HEK293 (cell line): Measurements from ENCODE around the gene ERCC3.

Source experiments
- GLI2 ChIP-seq: fragments of 450-650 bp; formaldehyde crosslinking; IDR thresholded peaks from 2 replicates; pipeline ENCODE4; 2017; ENCODE audit warnings: missing biosample characterization, missing genetic modification characterization, low read depth, borderline replicate concordance
- HOXC10 ChIP-seq: sonication (generic); formaldehyde crosslinking; IDR thresholded peaks from 2 replicates; pipeline ENCODE4 v1.8.1; 2023; ENCODE audit warnings: mild to moderate bottlenecking, missing genetic modification reagents
- KLF17 ChIP-seq: fragments of 450-650 bp; formaldehyde crosslinking; IDR thresholded peaks from 2 replicates; pipeline ENCODE4 v1.5.1; 2016; ENCODE audit warnings: missing biosample characterization, missing genetic modification characterization
- KLF9 ChIP-seq: fragments of 450-650 bp; formaldehyde crosslinking; IDR thresholded peaks from 2 replicates; pipeline ENCODE4 v1.5.1; 2016; ENCODE audit warnings: missing biosample characterization, missing genetic modification characterization, low read depth
- PRDM6 ChIP-seq: fragments of 450-650 bp; formaldehyde crosslinking; IDR thresholded peaks from 2 replicates; pipeline ENCODE4 v1.5.1; 2017; ENCODE audit warnings: missing biosample characterization, missing genetic modification characterization
- SP7 ChIP-seq: fragments of 450-650 bp; formaldehyde crosslinking; IDR thresholded peaks from 2 replicates; pipeline ENCODE4 v1.5.1; 2016; ENCODE audit warnings: missing biosample characterization, missing genetic modification characterization
- TCF7L2 ChIP-seq: IDR thresholded peaks from 2 replicates; pipeline ENCODE4 v1.6.1; 2011; ENCODE audit warnings: low read depth, mild to moderate bottlenecking, inconsistent platforms, low read length, moderate library complexity, borderline replicate concordance
- ZFP3 ChIP-seq: fragments of 450-650 bp; formaldehyde crosslinking; IDR thresholded peaks from 2 replicates; pipeline ENCODE4 v1.5.1; 2016; ENCODE audit warnings: low read depth, missing biosample characterization, missing genetic modification characterization
- ZNF132 ChIP-seq: fragments of 450-650 bp; formaldehyde crosslinking; IDR thresholded peaks from 2 replicates; pipeline ENCODE4 v1.5.1; 2017; ENCODE audit warnings: missing biosample characterization, missing genetic modification characterization, borderline replicate concordance
- ZNF148 ChIP-seq: fragments of 450-650 bp; formaldehyde crosslinking; IDR thresholded peaks from 2 replicates; pipeline ENCODE4 v1.5.0; 2017; ENCODE audit warnings: missing biosample characterization, missing genetic modification characterization, borderline replicate concordance
- ZNF169 ChIP-seq: fragments of 450-650 bp; formaldehyde crosslinking; IDR thresholded peaks from 2 replicates; pipeline ENCODE4 v1.5.1; 2016; ENCODE audit warnings: missing biosample characterization, missing genetic modification characterization
- ZNF175 ChIP-seq: fragments of 450-650 bp; formaldehyde crosslinking; IDR thresholded peaks from 2 replicates; pipeline ENCODE4 v1.5.1; 2016; ENCODE audit warnings: missing biosample characterization, missing genetic modification characterization
- ZNF211 ChIP-seq: fragments of 450-650 bp; formaldehyde crosslinking; IDR thresholded peaks from 2 replicates; pipeline ENCODE4 v1.5.1; 2016; ENCODE audit warnings: low read depth, missing biosample characterization, missing genetic modification characterization
- ZNF26 ChIP-seq: fragments of 450-650 bp; formaldehyde crosslinking; IDR thresholded peaks from 2 replicates; pipeline ENCODE4 v1.5.1; 2016; ENCODE audit warnings: missing biosample characterization, missing genetic modification characterization
- ZNF280D ChIP-seq: fragments of 450-650 bp; formaldehyde crosslinking; IDR thresholded peaks from 2 replicates; pipeline ENCODE4 v1.5.1; 2016; ENCODE audit warnings: missing biosample characterization, missing genetic modification characterization
- ZNF394 ChIP-seq: fragments of 450-650 bp; formaldehyde crosslinking; IDR thresholded peaks from 2 replicates; pipeline ENCODE4 v1.5.1; 2016; ENCODE audit warnings: missing biosample characterization, missing genetic modification characterization, mild to moderate bottlenecking, moderate library complexity, borderline replicate concordance
- ZNF488 ChIP-seq: fragments of 450-650 bp; formaldehyde crosslinking; IDR thresholded peaks from 2 replicates; pipeline ENCODE4 v1.5.1; 2016; ENCODE audit warnings: missing biosample characterization, missing genetic modification characterization
- ZNF514 ChIP-seq: fragments of 450-650 bp; formaldehyde crosslinking; IDR thresholded peaks from 2 replicates; pipeline ENCODE4 v1.5.1; 2016; ENCODE audit warnings: missing biosample characterization, missing genetic modification characterization
- ZNF544 ChIP-seq: fragments of 450-650 bp; formaldehyde crosslinking; IDR thresholded peaks from 2 replicates; pipeline ENCODE4 v1.5.0; 2017; ENCODE audit warnings: missing biosample characterization, missing genetic modification characterization
- ZNF555 ChIP-seq: fragments of 450-650 bp; formaldehyde crosslinking; conservative IDR thresholded peaks from 2 replicates; pipeline ENCODE4 v1.5.1; 2017; ENCODE audit warnings: missing biosample characterization, mild to moderate bottlenecking, missing genetic modification characterization, inconsistent platforms
- ZNF610 ChIP-seq: fragments of 450-650 bp; formaldehyde crosslinking; IDR thresholded peaks from 2 replicates; pipeline ENCODE4 v1.5.1; 2016; ENCODE audit warnings: missing biosample characterization, missing genetic modification characterization, borderline replicate concordance
- ZNF623 ChIP-seq: fragments of 450-650 bp; formaldehyde crosslinking; IDR thresholded peaks from 2 replicates; pipeline ENCODE4 v1.5.1; 2016; ENCODE audit warnings: missing biosample characterization, missing genetic modification characterization
- ZNF692 ChIP-seq: fragments of 450-650 bp; formaldehyde crosslinking; IDR thresholded peaks from 2 replicates; pipeline ENCODE4 v1.5.1; 2016; ENCODE audit warnings: missing biosample characterization, missing genetic modification characterization
- ZNF747 ChIP-seq: fragments of 450-650 bp; formaldehyde crosslinking; IDR thresholded peaks from 2 replicates; pipeline ENCODE4 v1.5.1; 2016; ENCODE audit warnings: missing biosample characterization, missing genetic modification characterization
- ZSCAN5A ChIP-seq: fragments of 450-650 bp; formaldehyde crosslinking; IDR thresholded peaks from 2 replicates; pipeline ENCODE4 v1.5.1; 2016; ENCODE audit warnings: missing biosample characterization, missing genetic modification characterization

ERCC3 gene

GRCh38 chr2:127226520-127227263, 67.3 kb downstream of the ERCC3 start (continued):
- no peak for TF ChIP-seq KLF9
- no peak for TF ChIP-seq ZNF132 (tag by site-specific recombination)
- no peak for TF ChIP-seq ZNF148
- TF ChIP-seq ZNF211 (tag by site-specific recombination): no peak
- TF ChIP-seq ZNF169 (tag by site-specific recombination): no peak
- no peak for TF ChIP-seq ZNF175 (tag by site-specific recombination)
- TF ChIP-seq ZNF692 (tag by site-specific recombination): peak; percentile 74; the same call in 1 of the 2 replicates
- TF ChIP-seq ZNF747 (tag by site-specific recombination): no peak
- no peak for TF ChIP-seq ZNF544
- peak; percentile 98 for TF ChIP-seq PRDM6 (tag by site-specific recombination)
- no peak for TF ChIP-seq ZNF514
- no peak for TF ChIP-seq ZNF26 (tag by site-specific recombination)
- no peak for TF ChIP-seq ZNF555 (tag by site-specific recombination)
- peak; percentile 83 for TF ChIP-seq KLF17 (tag by site-specific recombination)
- no peak for TF ChIP-seq ZNF488 (tag by site-specific recombination)
- TF ChIP-seq ZNF394 (tag by site-specific recombination): no peak; the same call in 1 of the 2 replicates
- TF ChIP-seq ZNF610 (tag by site-specific recombination): peak; percentile 76
- TF ChIP-seq ZNF623 (tag by site-specific recombination): no peak
- no peak for TF ChIP-seq ZSCAN5A (tag by site-specific recombination)
- no peak for TF ChIP-seq TCF7L2
- TF ChIP-seq ZFP3 (tag by site-specific recombination): no peak
- no peak for TF ChIP-seq ZNF280D (tag by site-specific recombination)
- no peak for TF ChIP-seq HOXC10 (CRISPR knock-in tag)
- no peak for TF ChIP-seq GLI2 (tag by site-specific recombination)
- TF ChIP-seq SP7: peak; percentile 93
